Measurements from ENCODE around the gene TNK1. TPM values are rescaled to one million over a fixed set of nuclear protein-coding genes. Genes with fewer than 3 reads are reported as not detected.

The TNK1 gene
- total RNA-seq, 4 donors from 2014 or later: 0.95 to 13.5 (median 5.2) TPM

GRCh38 chr17:7415784-7416183 lies 34.9 kb downstream of the TNK1 start:
- no peak for TF ChIP-seq CTCF (IDR thresholded peaks at IDR 0.05)
- DNase-seq (ENCODE audit: low spot score) (no peak), ATAC-seq (ENCODE audit: low FRiP score) (no peak)

- DNase-seq (ENCODE audit: low spot score) (no peak), ATAC-seq (ENCODE audit: low FRiP score) (no peak)
- TF ChIP-seq CTCF (IDR thresholded peaks at IDR 0.05): no peak
Observed at GRCh38 chr17:7416323-7416722, 35.4 kb downstream of the TNK1 start.

GRCh38 chr17:7417056-7417655 lies 36.3 kb downstream of the TNK1 start:
- no peak for DNase-seq (ENCODE audit: low spot score)
- TF ChIP-seq CTCF (IDR thresholded peaks at IDR 0.05): no peak
- no peak for ATAC-seq (ENCODE audit: low FRiP score)

GRCh38 chr17:7418472-7419152 lies 37.7 kb downstream of the TNK1 start:
- ATAC-seq (ENCODE audit: low FRiP score): no peak
- no peak for TF ChIP-seq CTCF (IDR thresholded peaks at IDR 0.05)
- no peak for DNase-seq (ENCODE audit: low spot score)

GRCh38 chr17:7419819-7420610 lies 39.1 kb downstream of the TNK1 start, which contains the start of gene SPEM1:
SPEM1 (plus strand) TSS chr17:7420324; CDS start chr17:7420385, 61 bp downstream.
- no peak for TF ChIP-seq CTCF (IDR thresholded peaks at IDR 0.05)
- ATAC-seq (ENCODE audit: low FRiP score) (no peak), DNase-seq (ENCODE audit: low spot score) (no peak)

- no peak for TF ChIP-seq CTCF (IDR thresholded peaks at IDR 0.05)
- ATAC-seq (ENCODE audit: low FRiP score) (no peak), DNase-seq (ENCODE audit: low spot score) (no peak)
Observed at GRCh38 chr17:7421186-7421585, 40.3 kb downstream of the TNK1 start.

Data from omental fat pad (tissue), 4 donors.